Parathyroid adenoma (tissue), 2 donors: ENCODE results near the gene REPS1.
"Not testable (repeated sequence)": the region's sequence is repeated elsewhere in the genome, so short reads cannot be mapped to it uniquely, and the experiment has no call there.

ENCODE experiments used
- H2AFZ ChIP-seq: fragments of 300-600 bp; sonication (generic); one replicate; pipeline ENCODE4 v1.7.0; 2017; ENCODE audit warnings: antibody characterized with exemption, mild to moderate bottlenecking
- H3K27ac ChIP-seq: fragments of 300-600 bp; sonication (generic); one replicate; pipeline ENCODE4 v1.7.0; 2017
- H3K27me3 ChIP-seq: fragments of 300-600 bp; sonication (generic); one replicate; pipeline ENCODE4 v1.7.0; 2017; ENCODE audit warnings: low read length; ENCODE audit not compliant: control insufficient read depth, insufficient read depth
- H3K36me3 ChIP-seq: fragments of 300-600 bp; sonication (generic); one replicate; pipeline ENCODE4 v1.7.0; 2017; ENCODE audit warnings: low read length; ENCODE audit not compliant: control insufficient read depth, insufficient read depth
- H3K4me1 ChIP-seq: fragments of 300-600 bp; sonication (generic); one replicate; pipeline ENCODE4 v1.7.0; 2017; ENCODE audit warnings: control low read depth
- H3K4me2 ChIP-seq: fragments of 300-600 bp; sonication (generic); one replicate; pipeline ENCODE4 v1.7.0; 2017; ENCODE audit warnings: low read length
- H3K4me3 ChIP-seq: fragments of 300-600 bp; sonication (generic); one replicate; pipeline ENCODE4 v1.7.0; 2017; ENCODE audit warnings: low read depth, low read length
- H3K79me2 ChIP-seq: fragments of 300-600 bp; sonication (generic); one replicate; pipeline ENCODE4 v1.7.0; 2017; ENCODE audit warnings: control low read depth
- H3K9ac ChIP-seq: fragments of 300-600 bp; sonication (generic); one replicate; pipeline ENCODE4 v1.7.0; 2017; ENCODE audit warnings: mild to moderate bottlenecking
- H3K9me3 ChIP-seq: fragments of 300-600 bp; sonication (generic); one replicate; pipeline ENCODE4 v1.7.0; 2017; ENCODE audit warnings: low read length; ENCODE audit not compliant: control insufficient read depth
- TF ChIP-seq, protein P1 (sequence below): fragments of 300-600 bp; sonication (generic); IDR thresholded peaks from one replicate; pipeline ENCODE4 v1.7.0; 2017; ENCODE audit warnings: antibody characterized with exemption, mild to moderate bottlenecking
- donor health status: primary hyperparathyroidism.

REPS1 gene

DNA sequence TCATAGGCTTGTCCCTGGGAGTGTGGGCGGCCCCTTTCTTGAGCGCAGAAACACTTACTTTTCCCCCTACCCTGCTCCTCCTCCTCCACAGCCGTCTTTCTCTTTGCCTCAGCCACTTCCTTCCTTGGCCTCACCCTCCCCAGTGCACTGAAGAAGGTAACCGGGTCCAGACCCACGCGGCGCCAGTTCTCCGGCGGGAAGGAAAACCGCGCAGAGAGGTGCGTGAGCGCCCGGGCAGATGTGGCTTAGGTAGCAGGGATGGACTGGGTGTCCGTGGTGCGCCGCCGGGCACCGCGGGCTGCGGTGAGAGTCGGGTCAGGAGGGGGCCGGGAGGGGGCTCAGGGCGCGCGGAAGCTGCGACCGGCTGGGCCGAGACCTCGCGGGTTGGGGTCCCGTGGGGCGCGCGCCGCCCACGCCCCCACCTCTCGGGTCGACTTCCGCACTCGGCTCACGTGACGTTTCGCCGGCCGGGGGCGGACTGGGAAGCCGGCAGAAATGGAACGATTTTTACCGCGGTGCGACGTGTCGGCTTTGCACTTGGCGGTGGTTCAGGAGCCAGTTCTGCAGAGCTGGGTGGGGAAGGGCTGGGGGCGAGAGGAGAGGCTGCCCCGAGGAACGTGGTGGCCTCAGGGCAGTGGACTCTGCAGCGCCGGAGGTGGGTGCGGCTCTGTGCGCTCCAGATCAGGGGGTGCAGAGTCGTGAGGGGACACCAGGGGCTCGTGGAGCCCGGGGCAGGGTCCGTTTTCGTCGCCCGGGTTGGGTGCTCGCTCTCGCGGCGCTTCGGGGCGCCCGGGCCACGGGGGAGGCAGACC is 40.8 kb upstream of the REPS1 start, which contains the start of gene ABRACL:
ABRACL (plus strand) TSS at position 88 of the 812 bp plus-strand sequence. CDS start 5,416 bp downstream, outside the sequence.
- Histone ChIP-seq H3K9ac (no peak within 1 kb of the TSS), H2AFZ (peak within 1 kb of the TSS; percentile 60), H3K4me1 (no peaks in the 10 kb centered on the region), H3K9me3 (no peaks in the 10 kb centered on the region), H3K27ac (no peak within 1 kb of the TSS), H3K4me2 (peak within 1 kb of the TSS; percentile 91), H3K36me3 (no peaks in the 10 kb centered on the region), H3K79me2 (no peaks in the 10 kb centered on the region), H3K4me3 (peak within 1 kb of the TSS; percentile 92), H3K27me3 (no peaks in the 10 kb centered on the region)
- TF ChIP-seq, protein P1, sequence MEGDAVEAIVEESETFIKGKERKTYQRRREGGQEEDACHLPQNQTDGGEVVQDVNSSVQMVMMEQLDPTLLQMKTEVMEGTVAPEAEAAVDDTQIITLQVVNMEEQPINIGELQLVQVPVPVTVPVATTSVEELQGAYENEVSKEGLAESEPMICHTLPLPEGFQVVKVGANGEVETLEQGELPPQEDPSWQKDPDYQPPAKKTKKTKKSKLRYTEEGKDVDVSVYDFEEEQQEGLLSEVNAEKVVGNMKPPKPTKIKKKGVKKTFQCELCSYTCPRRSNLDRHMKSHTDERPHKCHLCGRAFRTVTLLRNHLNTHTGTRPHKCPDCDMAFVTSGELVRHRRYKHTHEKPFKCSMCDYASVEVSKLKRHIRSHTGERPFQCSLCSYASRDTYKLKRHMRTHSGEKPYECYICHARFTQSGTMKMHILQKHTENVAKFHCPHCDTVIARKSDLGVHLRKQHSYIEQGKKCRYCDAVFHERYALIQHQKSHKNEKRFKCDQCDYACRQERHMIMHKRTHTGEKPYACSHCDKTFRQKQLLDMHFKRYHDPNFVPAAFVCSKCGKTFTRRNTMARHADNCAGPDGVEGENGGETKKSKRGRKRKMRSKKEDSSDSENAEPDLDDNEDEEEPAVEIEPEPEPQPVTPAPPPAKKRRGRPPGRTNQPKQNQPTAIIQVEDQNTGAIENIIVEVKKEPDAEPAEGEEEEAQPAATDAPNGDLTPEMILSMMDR, result no peak

DNA sequence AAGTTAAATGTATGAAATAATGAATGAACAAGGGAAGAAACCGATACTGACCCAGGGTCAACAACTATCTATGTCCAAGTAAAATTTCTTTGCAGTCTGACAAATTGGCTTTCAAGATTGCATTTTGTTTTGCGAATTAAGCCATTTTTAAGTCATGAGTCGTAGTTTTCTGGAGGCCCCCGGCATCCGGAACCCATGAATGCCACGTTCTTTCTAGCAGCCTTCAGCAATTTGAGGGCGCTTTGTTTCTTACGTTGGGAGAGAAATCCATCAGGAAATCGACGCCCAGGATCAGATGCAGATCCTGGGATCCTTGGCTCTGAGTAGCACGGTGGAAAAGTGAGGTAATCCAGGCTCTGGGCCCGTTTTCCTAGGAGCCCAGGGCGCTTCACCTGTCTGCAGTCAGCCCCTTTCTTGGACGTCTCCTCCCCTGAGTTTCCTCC is 40.2 kb upstream of the REPS1 start:
- Histone ChIP-seq H3K4me1 (no peaks in the 10 kb centered on the region), H3K9me3 (no peaks in the 10 kb centered on the region), H2AFZ (peak overlapping the region; percentile 60), H3K27ac (no peak overlapping the region), H3K9ac (no peak overlapping the region), H3K79me2 (no peaks in the 10 kb centered on the region), H3K4me3 (peak overlapping the region; percentile 92), H3K27me3 (no peaks in the 10 kb centered on the region), H3K36me3 (no peaks in the 10 kb centered on the region), H3K4me2 (peak overlapping the region; percentile 91)
- TF ChIP-seq, protein P1, result no peak

DNA sequence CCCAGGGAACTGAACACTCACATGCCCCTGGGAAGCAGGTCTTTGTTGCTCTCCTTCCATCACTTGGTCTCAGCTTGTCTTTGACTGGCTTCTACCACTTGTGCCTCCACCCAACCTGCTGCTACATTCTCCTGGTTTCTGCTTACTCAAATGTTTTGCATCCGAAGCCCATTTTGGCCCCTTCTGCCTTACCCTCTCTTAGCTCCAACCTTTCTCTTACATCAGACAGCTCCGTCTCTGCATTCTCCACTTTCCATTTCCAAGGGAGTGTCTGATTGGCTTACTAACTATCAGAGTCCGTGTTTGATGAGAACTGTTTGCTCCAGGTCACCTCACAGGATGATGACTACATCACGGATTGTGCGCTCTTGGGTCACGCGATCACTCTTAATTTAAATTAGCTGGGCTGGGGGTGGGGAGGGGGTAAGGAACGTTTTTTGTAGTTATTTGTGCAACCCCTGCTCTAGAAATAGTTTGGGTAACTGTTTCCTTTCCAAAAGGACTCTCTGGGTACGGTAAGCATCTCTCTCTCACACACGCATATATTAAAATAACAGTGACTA is 39.6 kb upstream of the REPS1 start:
- peak overlapping the region; percentile 91 for H3K4me2 ChIP-seq
- peak overlapping the region; percentile 92 for H3K4me3 ChIP-seq
- no peaks in the 10 kb centered on the region for H3K36me3 ChIP-seq
- H3K79me2 ChIP-seq, result no peaks in the 10 kb centered on the region
- H3K9ac ChIP-seq, result no peak overlapping the region
- H3K27me3 ChIP-seq, result no peaks in the 10 kb centered on the region
- no peak overlapping the region for H3K27ac ChIP-seq
- H3K4me1 ChIP-seq, result no peaks in the 10 kb centered on the region
- H2AFZ ChIP-seq, result peak overlapping the region; percentile 60
- TF ChIP-seq, protein P1, result no peak
- H3K9me3 ChIP-seq, result no peaks in the 10 kb centered on the region

DNA sequence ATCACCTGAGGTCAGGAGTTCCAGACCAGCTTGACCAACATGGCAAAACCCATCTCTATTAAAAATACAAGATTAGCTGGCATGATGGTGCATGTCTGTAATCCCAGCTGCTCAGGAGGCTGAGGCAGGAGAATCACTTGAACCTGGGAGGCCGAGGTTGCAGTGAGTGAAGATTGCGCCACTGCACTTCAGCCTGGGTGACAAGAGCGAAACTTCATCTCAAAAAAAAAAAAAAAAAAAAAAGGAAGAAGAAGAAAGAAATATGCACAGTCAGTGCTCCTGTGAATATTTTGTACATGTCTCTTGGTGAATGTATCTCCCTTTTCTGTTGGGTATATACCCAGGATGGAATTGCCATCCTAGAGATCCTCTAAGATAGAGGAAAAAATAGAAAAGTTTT is 37.4 kb upstream of the REPS1 start:
- not testable (repeated sequence) for H3K4me2 ChIP-seq, H3K9me3 ChIP-seq, H3K4me1 ChIP-seq, H2AFZ ChIP-seq, H3K36me3 ChIP-seq, H3K27ac ChIP-seq, H3K79me2 ChIP-seq, H3K27me3 ChIP-seq, H3K9ac ChIP-seq, H3K4me3 ChIP-seq

DNA sequence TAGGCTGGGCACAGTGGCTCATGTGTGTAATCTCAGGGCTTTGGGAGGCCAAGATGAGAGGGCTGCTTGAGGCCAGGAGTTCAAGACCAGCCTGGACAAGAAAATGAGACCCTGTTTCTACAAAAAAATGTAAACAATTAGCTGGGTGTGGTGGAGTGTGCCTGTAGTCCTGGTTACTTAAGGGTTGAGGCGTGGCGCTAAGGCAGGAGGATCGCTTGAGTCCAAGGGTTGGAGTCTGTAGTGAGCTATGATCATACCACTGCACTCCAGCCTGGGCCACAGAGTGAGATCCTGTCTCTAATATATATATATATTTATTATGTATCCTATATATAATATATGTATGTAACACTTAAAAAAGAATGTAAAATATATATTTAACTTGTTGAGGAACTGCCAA is 32.6 kb upstream of the REPS1 start:
- TF ChIP-seq, protein P1, result no peak
- Histone ChIP-seq H3K4me2 (no peak overlapping the region), H3K9ac (no peak overlapping the region)

More for the DNA sequence above, 32.6 kb upstream of the REPS1 start:
- H3K4me3 ChIP-seq, result no peak overlapping the region
- H3K4me1 ChIP-seq, result peaks cover 9% of the 10 kb centered on the region
- H3K79me2 ChIP-seq, result no peaks in the 10 kb centered on the region
- no peaks in the 10 kb centered on the region for H3K27me3 ChIP-seq
- no peak overlapping the region for H3K27ac ChIP-seq
- no peaks in the 10 kb centered on the region for H3K36me3 ChIP-seq
- H2AFZ ChIP-seq, result no peak overlapping the region
- no peaks in the 10 kb centered on the region for H3K9me3 ChIP-seq
